Thyroid gland (tissue), 4 donors: ENCODE results near the gene CCDC157. TPM values are rescaled to one million over a fixed set of nuclear protein-coding genes. Genes with fewer than 3 reads are reported as not detected.

Experiments
- DNase-seq, 2 donors: peaks; one replicate each; pipeline ENCODE4 v3.0.0-alpha.2; 2019
- H3K27ac ChIP-seq, 3 donors: fragments of 200-600 bp; sonication (generic); 1 replicate in 2 of 3; 2 replicates in 1 of 3; pipeline ENCODE4 v1.5.1; 2016 to 2019; ENCODE audit warnings: mild to moderate bottlenecking in 1 of 3, moderate library complexity in 1 of 3
- H3K27me3 ChIP-seq: fragments of 200-600 bp; sonication (generic); one replicate; pipeline ENCODE4 v1.5.1; 2019
- H3K36me3 ChIP-seq, 2 donors: fragments of 200-600 bp; sonication (generic); one replicate each; pipeline ENCODE4 v1.5.1; 2016 to 2019
- H3K4me1 ChIP-seq, 2 donors: fragments of 200-600 bp; sonication (generic); one replicate each; pipeline ENCODE4 v1.5.1; 2017 to 2019
- H3K4me3 ChIP-seq, 3 donors: fragments of 200-600 bp; sonication (generic); replicated peaks in 1 of 3; 1 replicate in 2 of 3; 2 replicates in 1 of 3; pipeline ENCODE4 v1.5.1; 2016; ENCODE audit warnings: mild to moderate bottlenecking in 1 of 3
- H3K9me3 ChIP-seq: fragments of 200-600 bp; sonication (generic); one replicate; pipeline ENCODE4 v1.5.1; 2017
- CTCF ChIP-seq, 6 experiments: fragments of 200-600 bp in 3 of 6; fragments of 450-650 bp in 3 of 6; sonication (generic) in 3 of 6; IDR thresholded peaks; one replicate each; pipeline ENCODE4 v1.5.1; 2016 to 2019; ENCODE audit warnings: antibody characterized with exemption in 6 of 6, mild to moderate bottlenecking in 2 of 6, inconsistent platforms in 1 of 6, moderate library complexity in 1 of 6
- POLR2A ChIP-seq, 2 donors: fragments of 450-650 bp; IDR thresholded peaks; one replicate each; pipeline ENCODE4 v1.6.1; 2017; ENCODE audit warnings: antibody characterized with exemption in 2 of 2, mild to moderate bottlenecking in 2 of 2, moderate library complexity in 1 of 2
- WGBS, 2 donors: methylation state at CpG; one replicate each; pipeline ENCODE4 v1.1.5; 2017; 5-methylcytosine and 5-hydroxymethylcytosine counted together
- intact Hi-C: fragments of 100-400 bp; cut with DNase I; formaldehyde crosslinking; loops from one replicate; pipeline ENCODE4 v1.15.1; 2023
- total RNA-seq, 4 donors: library from RNA; depleted of rRNA; stranded (reverse); fragments of >200 nt; gene quantifications; one replicate each; pipeline ENCODE4 v1.2.3, GENCODE V29; 2016

CCDC157 gene
- total RNA-seq, 4 donors from 2014 or later, result 8.1 to 18.3 (median 15.6) TPM

GRCh38 chr22:30314915-30315314 is 41.9 kb upstream of the CCDC157 start:
- Histone ChIP-seq H3K4me3 (no peak overlapping the region), H3K27me3 (no peaks in the 10 kb centered on the region), H3K27ac (peak overlapping the region in 2 of 3 donors; percentile 31 to 39), H3K9me3 (no peaks in the 10 kb centered on the region), H3K36me3 (no peaks in the 10 kb centered on the region), H3K4me1 (peaks cover 59 to 97% of the 10 kb centered on the region in 2 donors)
- TF ChIP-seq POLR2A (IDR thresholded peaks at IDR 0.05) (no peak), CTCF (IDR thresholded peaks at IDR 0.05) (no peak)
- WGBS, 2 donors, result 85 to 92% methylated on average over 8 of the region's 8 CpGs
- no peak for DNase-seq
- intact Hi-C loops, result no loop called here

- no peaks in the 10 kb centered on the region for H3K9me3 ChIP-seq
- TF ChIP-seq CTCF (IDR thresholded peaks at IDR 0.05), result no peak
- TF ChIP-seq POLR2A (IDR thresholded peaks at IDR 0.05), result no peak
- WGBS, 2 donors, result 84 to 89% methylated on average over 2 of the region's 2 CpGs
- DNase-seq, result no peak
- no peaks in the 10 kb centered on the region for H3K27me3 ChIP-seq
- H3K4me1 ChIP-seq, result peaks cover 47 to 95% of the 10 kb centered on the region in 2 donors
- no peaks in the 10 kb centered on the region for H3K36me3 ChIP-seq
- H3K4me3 ChIP-seq, result no peak overlapping the region
- intact Hi-C loops, result no loop called here
- H3K27ac ChIP-seq, result peak overlapping the region in 2 of 3 donors; percentile 31 to 39
Measured at GRCh38 chr22:30315962-30316576, 40.7 kb upstream of the CCDC157 start.

- Histone ChIP-seq H3K4me1 (peaks cover 32 to 93% of the 10 kb centered on the region in 2 donors), H3K36me3 (no peaks in the 10 kb centered on the region), H3K4me3 (no peak overlapping the region), H3K27me3 (no peaks in the 10 kb centered on the region), H3K9me3 (no peaks in the 10 kb centered on the region), H3K27ac (peak overlapping the region in 2 of 3 donors; percentile 31 to 32)
- TF ChIP-seq POLR2A (IDR thresholded peaks at IDR 0.05), result no peak
- no peak for TF ChIP-seq CTCF (IDR thresholded peaks at IDR 0.05)
- 100% methylated on average over 1 of the region's 1 CpG for WGBS, 2 donors
- intact Hi-C loops, result no loop called here
- no peak for DNase-seq
Measured at GRCh38 chr22:30317778-30318177, 39.0 kb upstream of the CCDC157 start.

GRCh38 chr22:30318799-30319419 is 37.9 kb upstream of the CCDC157 start:
- H3K27ac ChIP-seq, result peak overlapping the region in 2 of 3 donors; percentile 32 to 41
- peaks cover 28 to 93% of the 10 kb centered on the region in 2 donors for H3K4me1 ChIP-seq
- H3K4me3 ChIP-seq, result no peak overlapping the region
- TF ChIP-seq CTCF (IDR thresholded peaks at IDR 0.05) (no peak), POLR2A (IDR thresholded peaks at IDR 0.05) (no peak)
- no peaks in the 10 kb centered on the region for H3K36me3 ChIP-seq
- DNase-seq, result no peak
- H3K27me3 ChIP-seq, result no peaks in the 10 kb centered on the region
- H3K9me3 ChIP-seq, result no peaks in the 10 kb centered on the region
- 79 to 83% methylated on average over 7 of the region's 7 CpGs for WGBS, 2 donors
- intact Hi-C loops, result no loop called here

- Histone ChIP-seq H3K36me3 (no peaks in the 10 kb centered on the region), H3K27ac (no peak overlapping the region), H3K4me3 (no peak overlapping the region), H3K9me3 (no peaks in the 10 kb centered on the region), H3K27me3 (no peaks in the 10 kb centered on the region), H3K4me1 (peaks cover 37 to 93% of the 10 kb centered on the region in 2 donors)
- intact Hi-C loops, result no loop called here
- DNase-seq, result no peak
- 96 to 98% methylated on average over 3 of the region's 3 CpGs for WGBS, 2 donors
- no peak for TF ChIP-seq CTCF (IDR thresholded peaks at IDR 0.05)
Measured at GRCh38 chr22:30320021-30320556, 36.7 kb upstream of the CCDC157 start.
